Inflammatory macrophage treated with lipopolysaccharide for 1 hour (primary cell): ENCODE results near the gene COL27A1.
"Not testable (repeated sequence)": the region's sequence is repeated elsewhere in the genome, so short reads cannot be mapped to it uniquely, and the experiment has no call there.

Source experiments
- DNase-seq, 2 donors: peaks; one replicate each; pipeline ENCODE4 v3.0.0-alpha.2; 2020 to 2022

Gene COL27A1

DNA sequence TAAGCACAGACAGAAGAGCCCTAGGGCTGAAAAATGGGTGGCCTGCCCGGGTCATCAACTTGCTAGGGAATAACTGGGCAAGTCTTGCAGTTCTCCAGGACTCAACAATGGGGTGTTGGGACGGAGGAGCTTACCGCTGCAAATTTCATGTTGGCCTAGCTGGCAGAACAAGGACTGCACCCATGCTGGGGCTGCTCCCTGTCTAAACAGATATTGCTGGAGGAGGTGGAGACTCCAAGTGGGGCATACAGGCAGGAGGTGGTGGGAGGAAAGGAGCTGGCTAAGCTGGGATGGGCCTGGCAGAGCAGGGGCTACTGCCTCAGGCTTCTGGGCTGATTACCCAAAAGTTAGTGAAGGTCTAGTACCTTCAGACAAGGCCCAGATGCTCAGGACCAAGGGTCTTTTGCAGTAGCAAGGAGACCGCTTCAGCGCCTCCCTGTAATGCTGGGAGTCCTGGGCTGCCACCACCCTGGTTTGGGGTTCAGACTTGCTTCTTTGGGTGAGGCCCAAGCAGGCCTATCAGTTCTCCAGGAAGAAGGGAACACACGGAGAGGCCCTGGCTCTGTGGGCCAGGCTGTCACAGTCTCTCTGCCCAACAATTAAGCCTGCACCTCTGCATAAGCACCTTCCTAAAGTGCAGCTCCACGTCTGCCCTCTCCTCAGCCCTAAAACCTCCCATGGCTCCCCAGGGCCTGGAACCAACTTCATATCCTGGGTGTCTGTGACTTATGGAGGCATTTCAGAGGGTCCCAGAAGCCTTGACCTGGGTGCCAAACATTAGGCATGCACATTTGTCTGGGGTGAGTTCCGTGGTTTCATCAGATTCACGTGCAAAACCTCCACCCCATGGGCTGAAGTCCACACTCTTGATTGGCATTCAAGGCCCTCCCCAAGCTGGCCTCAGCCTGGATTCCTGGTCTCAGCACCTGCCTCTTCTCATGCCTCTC, 32.0 kb upstream of the COL27A1 start:
- no peak for DNase-seq

DNA sequence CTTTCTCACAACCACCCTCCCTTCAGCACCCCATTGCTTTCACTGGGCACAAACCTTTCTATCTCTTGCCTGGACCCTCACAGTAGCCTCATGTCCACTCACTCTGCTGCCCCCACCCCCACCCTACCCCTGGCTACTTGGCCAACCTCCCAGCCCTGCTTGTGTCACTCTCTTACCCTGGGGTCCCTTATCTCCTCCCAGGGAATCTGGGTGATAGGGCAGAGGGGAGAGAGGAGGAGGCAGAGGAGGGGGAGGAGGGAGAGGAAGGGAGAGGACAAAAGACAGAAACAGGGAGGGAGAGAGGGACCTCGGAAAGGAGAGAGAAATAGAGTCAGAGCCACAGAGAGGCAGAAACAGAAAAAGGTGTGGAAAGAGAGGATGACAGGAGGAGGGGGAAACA, 31.2 kb upstream of the COL27A1 start:
- no peak for DNase-seq

DNA sequence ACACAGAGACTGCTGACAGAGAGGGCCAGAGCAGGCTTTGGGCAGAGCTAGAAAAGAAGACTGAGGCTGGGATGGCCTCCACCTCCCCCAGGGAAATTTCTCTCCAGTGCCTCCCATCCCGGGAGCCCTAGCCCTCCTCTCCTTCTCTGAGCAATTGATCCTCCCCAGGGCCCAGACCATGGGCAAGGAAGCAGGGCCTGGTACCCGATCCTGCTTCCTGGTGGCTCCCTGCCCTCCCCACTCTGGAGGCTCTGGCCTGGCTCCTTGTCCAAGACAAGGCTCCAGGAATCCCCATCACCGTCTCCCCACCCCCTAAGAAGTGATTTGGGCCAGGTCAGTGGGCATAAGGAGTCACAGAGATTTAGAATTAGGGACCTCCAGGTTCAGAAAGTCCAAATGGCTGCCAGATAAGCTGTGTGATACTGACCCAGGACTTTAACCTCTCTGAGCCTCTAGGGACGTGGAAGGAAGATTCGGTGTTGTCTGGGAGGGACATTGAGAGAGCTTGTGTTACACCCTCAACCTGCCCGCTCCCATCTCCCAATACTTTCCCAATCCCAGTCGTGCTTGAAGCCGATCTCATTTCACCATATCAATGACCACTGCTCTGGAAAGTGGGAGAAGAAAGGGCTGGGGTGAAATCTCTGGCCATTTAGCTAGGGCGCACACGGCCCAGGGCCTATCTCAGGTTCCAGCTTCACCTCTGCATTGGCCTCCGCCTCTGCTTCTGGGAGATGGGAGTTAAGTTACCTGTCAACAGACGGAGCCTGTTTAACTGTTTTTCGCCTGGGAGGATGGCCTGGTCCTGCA, 30.5 kb upstream of the COL27A1 start:
- DNase-seq = no peak

DNA sequence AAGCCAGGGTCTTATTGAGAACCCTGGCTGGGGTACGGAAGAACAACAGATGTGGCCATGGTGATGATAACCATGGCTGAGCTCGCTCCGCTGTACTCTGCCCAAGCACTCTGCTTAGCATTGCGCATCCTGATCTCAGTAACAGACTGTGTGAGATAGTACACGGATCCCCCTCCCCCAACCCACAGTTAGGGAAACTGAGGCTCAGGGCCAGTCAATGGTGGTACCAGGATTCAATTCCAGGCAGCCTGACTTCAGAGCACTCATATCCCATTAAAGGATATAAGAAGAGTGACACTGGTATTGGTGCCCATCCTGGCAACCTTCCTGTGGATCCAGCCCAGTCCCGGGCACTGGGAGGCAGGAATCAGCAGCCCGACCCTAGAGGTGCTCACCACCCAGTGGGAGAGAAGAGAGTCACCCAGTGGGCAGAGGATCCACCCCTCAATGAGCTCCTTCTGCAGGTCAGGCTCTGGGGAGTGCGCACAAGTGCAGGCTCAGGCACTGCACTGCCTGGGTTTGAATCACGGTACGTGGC, 29.8 kb upstream of the COL27A1 start:
- DNase-seq = no peak

DNA sequence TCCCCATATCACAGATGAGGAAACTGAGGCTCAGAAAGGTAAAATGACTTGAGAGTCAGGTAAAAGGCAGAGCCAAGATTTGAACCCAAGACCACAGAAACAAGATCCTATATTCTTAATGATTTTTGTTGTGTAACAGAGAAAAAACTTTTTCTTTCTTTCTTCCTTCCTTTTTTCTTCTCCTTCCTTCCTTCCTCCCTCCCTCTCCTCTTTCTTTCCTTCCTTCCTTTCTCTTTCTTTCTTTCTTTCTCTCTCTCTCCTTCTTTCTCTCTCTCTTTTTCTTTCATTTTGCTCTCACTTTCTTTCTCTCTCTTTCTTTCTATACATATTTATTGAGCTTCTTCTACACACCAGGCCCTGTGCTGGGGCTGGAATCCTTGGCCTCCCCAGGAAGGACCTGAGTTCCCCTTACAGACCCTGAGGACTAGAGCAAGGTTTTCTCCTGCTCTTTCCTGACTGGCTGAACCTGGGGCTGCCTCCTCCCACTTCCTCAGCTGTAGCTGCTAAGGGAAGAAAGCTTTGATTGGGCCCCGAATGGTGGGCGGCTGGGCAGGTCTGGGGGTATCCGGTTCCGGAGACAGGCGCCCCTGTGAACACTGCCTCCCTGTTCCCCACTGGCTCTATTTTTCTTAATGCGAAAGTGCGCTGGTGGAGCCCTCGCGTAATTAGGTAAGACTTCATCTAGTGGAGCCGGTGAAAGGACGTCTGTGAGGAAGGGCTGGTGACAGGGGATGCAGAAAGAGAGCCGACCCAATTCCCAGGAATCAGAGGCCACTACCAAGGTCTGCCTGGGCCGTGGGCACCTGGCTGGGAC, 28.9 kb upstream of the COL27A1 start:
- DNase-seq = no peak

DNA sequence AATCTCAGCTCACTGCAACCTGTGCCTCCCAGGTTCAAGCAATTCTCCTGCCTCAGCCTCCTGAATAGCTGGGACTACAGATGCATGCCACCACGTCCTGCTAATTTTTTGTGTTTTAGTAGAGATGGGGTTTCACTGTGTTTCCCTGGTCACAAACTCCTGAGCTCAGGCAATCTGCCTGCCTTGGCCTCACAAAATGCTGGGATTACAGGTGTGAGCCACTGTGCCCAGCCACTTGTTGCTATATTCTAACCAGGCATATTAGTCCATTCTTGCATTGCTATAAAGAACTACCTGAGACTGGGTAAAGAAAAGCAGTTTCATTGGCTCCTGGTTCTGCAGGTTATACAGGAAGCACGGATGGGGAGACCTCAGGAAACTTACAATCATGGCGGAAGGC, 26.6 kb upstream of the COL27A1 start:
- not testable (repeated sequence) for DNase-seq

DNA sequence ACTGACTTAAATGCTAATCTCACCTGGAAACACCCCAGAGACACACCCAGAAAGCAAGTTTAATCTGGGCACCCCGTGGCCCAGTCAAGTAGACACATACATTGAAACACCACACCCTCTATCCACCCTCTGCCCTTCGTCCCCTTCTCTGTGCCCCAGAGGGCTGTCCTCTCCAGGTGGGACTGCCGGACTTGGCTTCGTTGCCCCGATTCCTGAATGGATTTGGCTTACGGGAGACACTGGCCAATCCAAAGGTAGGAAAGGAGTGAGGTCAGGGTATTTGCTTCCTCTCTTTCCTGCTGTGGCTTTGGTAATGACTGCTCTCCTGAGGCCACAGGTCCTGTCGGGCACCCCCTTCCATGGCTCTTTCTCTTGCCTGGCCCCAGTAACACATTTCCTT, 25.2 kb upstream of the COL27A1 start:
- DNase-seq = no peak

DNA sequence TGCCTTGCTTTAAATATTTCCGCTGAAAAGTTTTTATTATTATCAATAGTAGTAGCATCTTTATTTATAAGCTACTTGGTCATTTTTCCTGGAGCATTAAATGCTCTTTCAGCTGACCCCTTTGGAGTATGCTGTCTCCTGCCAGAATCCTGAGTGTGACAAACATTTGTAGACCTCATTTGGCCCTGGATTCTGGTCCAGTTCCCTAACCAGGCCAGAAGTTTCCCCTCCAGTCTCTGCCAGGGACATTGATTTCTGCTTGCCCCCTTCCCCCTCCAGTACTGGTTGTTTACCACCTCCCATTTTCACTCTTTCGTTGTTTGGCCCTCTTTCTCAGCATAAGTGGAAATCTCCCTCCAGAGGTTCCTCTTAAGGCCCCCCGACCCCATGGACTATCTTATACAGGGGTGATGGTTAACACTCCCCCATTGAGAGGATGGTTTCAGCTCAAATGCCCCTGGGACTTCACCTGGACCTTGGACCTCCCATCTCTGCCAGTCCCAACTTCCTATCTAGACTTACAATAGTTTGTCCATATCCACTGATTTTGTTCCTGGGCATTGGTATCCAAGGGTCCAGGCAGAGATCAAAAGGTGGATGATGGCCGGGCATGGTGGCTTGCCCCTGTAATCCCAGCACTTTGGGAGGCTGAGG, 24.6 kb upstream of the COL27A1 start:
- no peak for DNase-seq

DNA sequence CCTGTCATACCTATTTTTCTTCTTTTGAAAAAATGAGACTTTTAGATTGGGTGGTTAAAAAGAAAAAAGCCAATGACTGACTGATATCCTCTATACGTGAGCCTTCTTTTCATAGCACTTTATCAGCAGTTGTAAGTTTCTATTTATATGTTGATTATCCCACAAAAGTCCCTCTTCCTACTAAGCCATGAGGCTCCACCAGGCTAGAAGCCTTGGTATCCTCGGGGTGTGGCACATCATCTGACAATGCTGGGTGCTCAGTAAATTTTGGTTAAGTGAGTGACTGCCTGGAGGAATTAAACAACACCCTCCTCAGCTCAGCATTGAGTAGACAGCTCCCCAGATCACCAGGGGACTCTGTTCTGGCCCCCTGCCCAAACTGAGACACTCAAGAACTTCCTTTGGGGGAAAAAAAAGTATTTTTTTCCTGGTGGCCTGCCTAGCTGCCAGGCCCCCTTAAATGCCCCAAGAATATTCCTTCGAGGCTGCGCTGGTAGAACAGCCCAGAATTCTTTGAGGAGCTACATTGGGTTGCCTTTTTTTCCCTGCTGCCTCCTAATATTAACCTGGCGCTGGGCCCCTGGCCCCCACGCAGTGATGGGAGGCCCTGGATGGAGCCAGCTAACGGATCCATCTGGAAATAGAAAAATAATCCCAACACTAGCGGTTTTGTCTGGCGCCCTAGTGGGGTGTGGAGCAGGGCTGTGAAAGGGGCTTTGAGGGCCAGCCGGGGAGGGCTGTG, 23.4 kb upstream of the COL27A1 start:
- no peak for DNase-seq

DNA sequence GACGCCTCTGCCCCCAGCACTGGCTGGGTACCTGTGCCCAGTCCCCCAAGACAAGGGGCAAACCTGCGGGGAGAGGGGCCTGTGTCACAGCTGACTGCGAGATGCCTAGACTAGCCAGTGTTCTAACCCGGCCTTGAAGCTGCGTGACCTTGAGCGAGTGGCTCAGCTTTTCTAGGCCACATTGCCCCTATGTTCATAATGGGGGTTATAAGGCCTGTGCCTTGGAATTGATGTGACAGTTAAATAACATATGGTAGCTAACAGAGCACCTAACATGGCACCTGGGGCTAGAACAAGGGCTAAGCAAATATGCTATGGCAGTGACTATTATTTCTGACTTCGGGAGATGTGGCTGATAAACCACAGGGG, 22.8 kb upstream of the COL27A1 start:
- no peak for DNase-seq

DNA sequence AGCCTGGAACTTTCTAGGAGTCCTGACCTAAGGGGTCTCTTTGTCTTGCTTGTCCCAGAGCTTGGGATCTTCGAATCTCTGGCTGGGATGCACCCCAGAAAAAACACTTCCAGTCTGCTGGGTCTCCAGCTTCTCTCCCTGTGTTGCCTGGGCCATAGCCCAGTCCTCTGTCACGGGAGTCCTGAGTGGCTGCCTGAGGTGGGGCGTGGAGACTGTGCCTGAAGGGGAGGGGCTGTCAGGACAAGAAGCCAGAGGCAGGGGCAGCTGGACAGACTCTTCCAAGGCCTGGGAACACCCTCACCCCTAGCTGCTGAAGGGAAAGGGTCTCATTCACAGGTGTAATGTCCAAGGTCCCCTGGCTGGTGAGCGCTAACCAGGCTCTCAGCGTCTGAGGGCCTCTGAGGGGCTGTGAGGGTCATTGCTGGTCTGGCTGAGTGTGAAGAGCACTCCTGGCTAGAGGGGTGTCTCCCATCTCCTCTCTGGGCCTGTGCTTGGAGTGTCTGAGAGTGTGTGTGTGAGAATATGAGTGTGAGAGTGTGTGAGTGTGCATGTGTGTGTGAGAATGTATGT, 20.4 kb upstream of the COL27A1 start:
- DNase-seq = no peak

DNA sequence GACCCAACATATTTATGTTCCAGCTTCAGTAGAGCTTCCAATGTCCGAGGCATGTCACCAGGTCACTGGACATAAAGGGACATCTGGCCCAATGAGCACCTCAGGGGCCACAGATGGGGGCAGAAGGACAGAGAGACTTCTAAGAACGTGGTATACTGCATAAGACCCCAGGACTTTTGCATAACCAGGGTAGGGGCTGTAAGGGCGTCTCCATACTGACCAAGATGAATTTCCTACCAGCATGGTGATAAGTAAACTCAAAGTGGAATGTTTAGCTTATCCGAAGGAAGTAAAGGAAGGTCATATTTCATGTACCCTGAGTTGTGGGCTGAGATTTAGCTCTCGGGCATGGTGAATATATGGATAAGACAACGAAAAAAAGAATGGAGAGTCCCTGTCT, 17.5 kb upstream of the COL27A1 start:
- DNase-seq = no peak

DNA sequence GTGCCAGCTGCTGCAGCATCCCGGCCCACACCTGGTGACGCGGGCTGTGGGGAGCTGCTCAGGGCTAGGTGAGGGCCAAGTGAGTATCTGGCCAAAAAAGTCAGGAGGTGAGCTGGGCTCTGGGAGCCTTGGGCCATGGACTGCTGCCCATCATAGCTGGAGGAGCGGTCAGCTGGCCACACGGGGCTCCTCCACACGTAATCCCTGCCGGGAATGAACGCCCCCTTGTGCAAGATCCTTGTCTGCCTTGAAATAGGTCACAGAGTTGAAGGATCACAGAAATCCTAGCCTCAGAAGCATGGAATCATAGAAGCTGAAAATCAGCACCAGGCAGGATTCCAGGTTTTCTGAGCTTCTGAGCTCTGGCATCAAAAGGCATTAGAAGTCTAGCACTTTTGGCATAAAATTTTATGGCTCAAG, 16.8 kb upstream of the COL27A1 start:
- no peak for DNase-seq

DNA sequence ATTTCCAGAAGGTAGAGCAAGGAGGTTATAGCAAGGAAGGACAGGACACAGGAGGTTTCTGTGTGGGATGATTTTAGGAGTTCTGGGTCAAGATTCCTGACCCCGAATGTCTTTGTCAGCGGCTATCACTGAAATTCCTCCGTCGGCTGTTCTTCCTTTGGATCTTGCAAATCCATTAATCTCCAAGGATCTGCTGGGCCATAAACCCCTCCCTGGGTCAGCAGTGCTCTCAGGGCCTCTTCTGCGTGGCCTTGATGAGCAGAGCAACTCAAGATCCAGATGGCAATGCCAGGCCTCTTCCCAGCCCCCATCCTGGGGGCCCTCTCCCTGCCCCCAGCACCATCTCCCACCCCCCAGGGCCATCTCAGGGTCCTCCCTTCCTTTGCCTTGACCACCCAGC, 16.3 kb upstream of the COL27A1 start:
- no peak for DNase-seq

DNA sequence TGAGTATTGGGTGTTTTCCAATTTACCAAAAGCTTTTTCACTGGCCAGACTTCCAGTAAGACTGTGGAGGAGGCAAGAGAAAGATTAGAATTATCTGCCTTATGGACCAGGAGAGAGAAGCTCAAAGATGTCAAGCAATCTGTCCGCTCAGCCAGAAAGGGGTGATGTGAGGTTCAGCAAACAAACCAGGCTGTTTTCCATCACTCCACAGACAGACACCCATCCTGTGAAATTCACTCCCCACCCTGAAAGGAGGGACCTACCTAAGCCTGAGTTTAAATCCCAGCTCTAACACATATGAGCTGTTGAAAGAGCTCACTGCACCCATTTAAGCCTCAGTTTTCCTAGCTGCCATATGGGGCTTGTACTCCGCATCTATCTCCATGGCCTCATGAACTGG, 14.9 kb upstream of the COL27A1 start:
- no peak for DNase-seq

DNA sequence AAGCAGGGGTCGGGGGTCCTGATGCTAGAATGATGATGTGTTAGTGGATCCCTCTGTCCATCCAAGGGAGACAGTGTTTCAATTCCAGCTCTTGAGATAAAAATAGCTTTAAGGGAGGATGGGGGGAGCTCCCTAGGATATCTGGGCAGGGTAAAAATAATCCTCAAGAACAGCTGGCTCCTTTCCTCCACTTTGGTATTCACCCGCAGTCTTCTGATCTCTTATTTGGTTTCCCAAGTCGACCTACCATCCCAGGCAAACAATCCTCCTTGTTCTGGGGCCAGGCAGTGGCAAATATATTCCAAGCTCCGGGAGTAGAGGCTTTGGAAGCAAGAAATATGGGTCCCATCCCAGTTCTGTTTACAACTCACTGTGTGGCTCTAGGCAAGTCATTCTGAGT, 14.5 kb upstream of the COL27A1 start:
- no peak for DNase-seq

DNA sequence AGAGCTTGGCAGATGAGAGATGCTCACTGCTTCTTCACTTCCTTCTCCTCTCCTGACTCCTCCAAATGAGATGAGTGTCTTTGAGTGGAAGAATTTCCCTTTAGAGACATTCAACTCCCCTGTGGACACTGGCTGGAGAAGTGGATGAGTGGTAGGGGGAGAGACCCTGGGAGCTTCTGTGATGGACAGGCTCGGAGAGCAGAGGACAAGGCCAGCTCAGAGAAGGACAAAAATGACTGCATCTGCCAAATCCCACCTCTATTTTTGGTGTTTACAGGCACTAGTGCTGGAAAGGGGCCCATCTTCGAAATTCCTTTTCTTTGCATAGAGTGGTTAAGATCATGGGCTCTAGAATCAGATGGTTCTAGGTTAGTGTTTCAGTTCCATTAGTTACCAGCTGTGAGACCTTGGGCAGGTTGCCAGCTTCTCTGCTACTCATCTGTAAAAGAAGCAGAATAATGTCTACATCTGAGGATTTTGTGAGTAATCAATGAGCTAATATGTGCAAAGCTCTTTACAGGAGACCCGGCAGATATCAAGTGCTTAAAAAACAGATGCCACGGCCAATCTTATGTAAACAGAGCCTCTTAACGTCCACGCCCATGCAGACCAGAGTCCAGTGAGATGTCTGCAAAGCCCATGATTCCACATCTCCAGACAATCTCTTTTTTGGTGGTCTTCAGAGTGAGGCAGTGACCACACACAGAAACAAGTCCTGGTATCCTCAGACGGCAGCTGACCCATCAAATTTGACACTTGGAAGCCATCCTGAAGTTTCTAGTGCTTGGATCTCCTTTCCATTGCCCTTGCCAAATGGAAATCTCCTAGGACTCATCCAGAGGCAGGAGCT, 13.6 kb upstream of the COL27A1 start:
- DNase-seq = no peak

DNA sequence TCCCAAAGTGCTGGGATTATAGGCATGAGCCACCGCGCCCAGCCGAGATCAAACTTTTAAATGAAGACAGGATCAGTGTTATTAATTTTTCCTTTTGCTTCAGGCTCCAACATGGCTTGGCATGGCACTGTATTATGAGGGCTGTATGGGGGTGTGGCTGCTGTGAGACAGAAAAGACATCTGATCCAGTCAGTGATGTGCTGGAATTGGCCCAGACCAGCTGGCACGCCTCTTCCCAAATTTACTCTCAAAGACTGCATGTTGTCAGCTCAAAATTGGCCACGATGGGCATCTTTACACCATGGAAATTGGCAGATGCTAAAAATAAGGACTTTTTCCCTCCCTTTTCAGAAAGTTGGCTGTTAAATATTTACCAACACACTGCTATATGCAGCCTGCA, 12.1 kb upstream of the COL27A1 start:
- no peak for DNase-seq

DNA sequence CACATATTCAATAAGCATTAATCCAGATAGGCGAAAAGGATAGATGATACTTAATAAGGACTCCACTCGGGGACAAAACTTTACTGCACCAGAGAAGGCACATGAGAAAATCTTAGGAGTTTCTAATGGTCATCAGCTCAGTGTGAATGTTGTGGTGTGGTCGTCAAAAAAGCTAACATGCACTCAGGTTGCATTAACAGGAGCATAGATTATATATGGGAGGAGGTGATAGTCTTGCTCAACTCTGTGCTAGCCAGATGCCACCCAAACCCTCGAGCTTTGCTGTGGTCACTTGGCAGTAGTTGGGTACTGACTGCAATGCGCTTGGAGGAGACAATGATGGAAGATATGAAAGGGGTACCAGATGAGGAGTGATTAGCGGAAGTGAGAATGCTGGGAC, 8.6 kb upstream of the COL27A1 start:
- DNase-seq = no peak

DNA sequence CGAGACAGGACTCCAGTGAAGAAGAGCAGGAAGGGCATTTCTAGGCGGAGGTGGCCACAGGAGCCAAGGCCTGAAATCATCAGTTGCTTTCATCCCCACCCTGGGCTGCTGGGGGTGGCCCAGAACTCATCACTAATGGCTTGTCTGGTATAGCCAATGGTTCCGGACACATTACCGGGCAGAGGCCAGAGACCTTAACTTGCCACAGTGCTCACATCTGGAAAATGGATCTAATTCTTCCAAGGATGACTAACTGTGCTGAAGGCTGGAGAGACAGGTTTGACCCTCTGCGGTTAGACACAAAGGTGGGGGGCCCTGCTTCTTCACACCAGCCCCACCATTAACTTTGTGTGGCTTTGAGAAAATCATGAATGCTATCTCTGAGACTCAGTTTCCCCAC, 6.2 kb upstream of the COL27A1 start:
- DNase-seq = no peak
